ENCODE measurements around the gene CPE. TPM values are rescaled to one million over a fixed set of nuclear protein-coding genes. Genes with fewer than 3 reads are reported as not detected.

CPE gene
- polyA plus RNA-seq, 1 experiment, result 0.44 TPM

DNA sequence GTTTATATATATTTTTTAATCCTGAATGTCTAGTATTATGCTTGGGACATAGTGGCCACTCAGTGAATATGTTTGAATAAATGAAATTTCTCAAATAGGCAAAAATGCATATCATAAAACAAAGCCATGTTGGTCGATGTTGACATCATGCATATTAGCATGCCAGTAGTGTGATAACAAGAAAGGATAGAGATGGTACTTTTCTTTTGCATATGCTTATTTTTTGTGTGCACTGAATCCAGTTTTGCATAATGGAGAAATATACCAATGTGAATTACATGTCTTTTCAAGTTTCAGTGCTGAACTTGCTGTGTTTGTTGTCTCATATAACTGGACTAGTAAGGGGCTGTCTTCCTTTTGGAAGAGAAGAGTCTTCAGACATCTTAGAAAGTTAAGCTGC is 7.5 kb downstream of the CPE start:
- ChIA-PET CTCF (interaction anchor here (0.8 kb wide), 1 partner anchor 28 kb away, joined by 3 read pairs; no protein-coding TSS in a partner anchor), POLR2A (no interaction called here)
- no peak overlapping the region for H3K4me3 ChIP-seq (ENCODE audit: low read depth, low read length)
- no peaks in the 10 kb centered on the region for H3K36me3 ChIP-seq (ENCODE audit: control insufficient read depth, insufficient read depth, low read length)
- no peaks in the 10 kb centered on the region for H3K27me3 ChIP-seq (ENCODE audit: control insufficient read depth, insufficient read depth, low read length)
- TF ChIP-seq, protein P1, sequence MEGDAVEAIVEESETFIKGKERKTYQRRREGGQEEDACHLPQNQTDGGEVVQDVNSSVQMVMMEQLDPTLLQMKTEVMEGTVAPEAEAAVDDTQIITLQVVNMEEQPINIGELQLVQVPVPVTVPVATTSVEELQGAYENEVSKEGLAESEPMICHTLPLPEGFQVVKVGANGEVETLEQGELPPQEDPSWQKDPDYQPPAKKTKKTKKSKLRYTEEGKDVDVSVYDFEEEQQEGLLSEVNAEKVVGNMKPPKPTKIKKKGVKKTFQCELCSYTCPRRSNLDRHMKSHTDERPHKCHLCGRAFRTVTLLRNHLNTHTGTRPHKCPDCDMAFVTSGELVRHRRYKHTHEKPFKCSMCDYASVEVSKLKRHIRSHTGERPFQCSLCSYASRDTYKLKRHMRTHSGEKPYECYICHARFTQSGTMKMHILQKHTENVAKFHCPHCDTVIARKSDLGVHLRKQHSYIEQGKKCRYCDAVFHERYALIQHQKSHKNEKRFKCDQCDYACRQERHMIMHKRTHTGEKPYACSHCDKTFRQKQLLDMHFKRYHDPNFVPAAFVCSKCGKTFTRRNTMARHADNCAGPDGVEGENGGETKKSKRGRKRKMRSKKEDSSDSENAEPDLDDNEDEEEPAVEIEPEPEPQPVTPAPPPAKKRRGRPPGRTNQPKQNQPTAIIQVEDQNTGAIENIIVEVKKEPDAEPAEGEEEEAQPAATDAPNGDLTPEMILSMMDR (IDR thresholded peaks at IDR 0.05; ENCODE audit: insufficient read depth, low read depth, low read length), result no peak
- DNase-seq (ENCODE audit: low read depth), result no peak

DNA sequence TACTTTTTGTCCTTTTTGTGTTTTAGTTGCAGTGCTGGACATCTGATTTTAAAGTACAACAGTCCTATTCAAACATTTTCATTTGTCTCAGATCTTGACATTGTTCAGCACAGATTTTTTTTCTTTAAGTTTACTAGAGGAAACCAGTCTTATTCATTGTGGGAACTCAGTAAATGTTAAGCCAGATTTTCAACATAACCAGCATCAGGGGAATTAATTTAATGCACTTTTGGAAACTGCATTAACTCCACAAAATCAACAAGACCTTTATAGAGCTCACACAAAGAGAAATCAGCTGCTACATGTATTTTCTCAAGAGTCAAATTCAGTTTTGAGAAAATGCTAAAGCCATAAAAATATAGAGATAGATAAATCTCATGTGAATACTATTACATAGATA is 9.9 kb downstream of the CPE start:
- H3K36me3 ChIP-seq (ENCODE audit: control insufficient read depth, insufficient read depth, low read length), result no peaks in the 10 kb centered on the region
- no peaks in the 10 kb centered on the region for H3K27me3 ChIP-seq (ENCODE audit: control insufficient read depth, insufficient read depth, low read length)
- ChIA-PET POLR2A (no interaction called here), CTCF (no interaction called here)
- H3K4me3 ChIP-seq (ENCODE audit: low read depth, low read length), result no peak overlapping the region
- TF ChIP-seq, protein P1 (IDR thresholded peaks at IDR 0.05; ENCODE audit: insufficient read depth, low read depth, low read length), result no peak
- DNase-seq (ENCODE audit: low read depth), result no peak

DNA sequence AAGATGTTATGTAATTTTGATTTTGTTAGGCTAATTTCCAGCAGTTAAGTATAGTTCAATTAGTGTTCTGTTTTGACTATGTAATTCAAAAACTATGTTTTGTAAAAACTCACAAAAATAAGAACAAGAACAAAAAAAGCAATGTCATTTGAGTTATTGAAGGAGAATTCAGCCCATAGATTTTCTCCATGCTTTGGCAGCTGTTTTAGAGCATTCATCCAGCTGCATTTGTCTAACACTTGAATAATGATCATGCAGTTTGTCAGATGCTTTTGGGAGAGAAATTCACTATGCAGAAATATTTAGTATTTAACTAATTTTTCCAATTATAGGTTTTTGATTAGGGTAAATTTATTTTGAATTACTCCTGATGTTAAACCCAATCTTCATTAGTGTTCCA is 14.2 kb downstream of the CPE start:
- Histone ChIP-seq H3K4me3 (ENCODE audit: low read depth, low read length) (no peak overlapping the region), H3K36me3 (ENCODE audit: control insufficient read depth, insufficient read depth, low read length) (no peaks in the 10 kb centered on the region), H3K27me3 (ENCODE audit: control insufficient read depth, insufficient read depth, low read length) (no peaks in the 10 kb centered on the region)
- TF ChIP-seq, protein P1 (IDR thresholded peaks at IDR 0.05; ENCODE audit: insufficient read depth, low read depth, low read length), result no peak
- DNase-seq (ENCODE audit: low read depth), result no peak
- ChIA-PET POLR2A (no interaction called here), CTCF (no interaction called here)

DNA sequence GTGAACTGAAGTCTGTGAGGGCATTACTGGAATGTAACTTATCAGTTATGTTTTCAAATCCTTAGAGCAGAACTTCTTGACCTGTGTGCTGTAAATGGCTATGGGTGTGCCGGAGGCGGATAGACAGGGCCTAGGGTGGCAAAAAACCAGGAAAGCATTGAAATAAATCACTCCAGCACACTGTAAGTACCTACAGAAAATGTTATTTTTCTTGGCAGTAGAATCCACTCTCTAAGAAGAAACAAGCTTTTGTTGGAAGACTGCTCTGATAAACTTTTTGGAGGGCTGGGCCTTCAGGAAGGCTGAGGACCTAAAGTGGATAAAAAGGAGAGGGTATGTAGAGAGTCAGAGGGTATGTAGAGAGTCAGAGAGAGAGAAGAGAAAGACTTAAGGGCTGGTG is 14.9 kb downstream of the CPE start:
- POLR2A ChIA-PET, result no interaction called here
- H3K4me3 ChIP-seq (ENCODE audit: low read depth, low read length), result no peak overlapping the region
- no peaks in the 10 kb centered on the region for H3K36me3 ChIP-seq (ENCODE audit: control insufficient read depth, insufficient read depth, low read length)
- no peaks in the 10 kb centered on the region for H3K27me3 ChIP-seq (ENCODE audit: control insufficient read depth, insufficient read depth, low read length)
- DNase-seq (ENCODE audit: low read depth), result no peak
- CTCF ChIA-PET, result no interaction called here
- TF ChIP-seq, protein P1 (IDR thresholded peaks at IDR 0.05; ENCODE audit: insufficient read depth, low read depth, low read length), result no peak

DNA sequence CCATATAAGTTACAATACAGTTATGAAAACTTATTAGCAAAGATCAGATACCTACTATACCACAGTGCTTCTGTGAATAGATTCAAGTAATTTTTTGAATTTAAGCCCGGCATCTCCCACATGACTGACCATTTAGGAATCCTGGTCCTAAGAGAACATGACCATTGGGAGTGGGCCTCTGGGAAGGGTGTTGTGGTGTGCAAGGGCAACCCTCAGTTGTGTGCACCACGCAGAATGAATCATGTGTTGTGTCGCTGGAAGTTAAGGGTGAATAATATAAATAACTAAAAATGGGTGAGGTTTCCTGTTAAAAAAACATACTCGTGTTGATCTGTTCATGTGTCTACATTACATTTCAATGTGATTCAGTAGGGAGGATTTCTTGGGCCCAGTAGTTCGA is 15.5 kb downstream of the CPE start:
- TF ChIP-seq, protein P1 (IDR thresholded peaks at IDR 0.05; ENCODE audit: insufficient read depth, low read depth, low read length), result no peak
- Histone ChIP-seq H3K36me3 (ENCODE audit: control insufficient read depth, insufficient read depth, low read length) (no peaks in the 10 kb centered on the region), H3K4me3 (ENCODE audit: low read depth, low read length) (no peak overlapping the region), H3K27me3 (ENCODE audit: control insufficient read depth, insufficient read depth, low read length) (no peaks in the 10 kb centered on the region)
- POLR2A ChIA-PET, result no interaction called here
- no peak for DNase-seq (ENCODE audit: low read depth)
- CTCF ChIA-PET, result no interaction called here

Data from BJ (cell line).